T-helper 9 cell (primary cell): ENCODE results near the gene SFRP5.

ENCODE experiments used
- DNase-seq: peaks from one replicate; pipeline ENCODE4 v3.0.0-alpha.2; 2020

The SFRP5 gene

GRCh38 chr10:97734021-97734420 lies 37.8 kb downstream of the SFRP5 start:
- no peak for DNase-seq

DNA sequence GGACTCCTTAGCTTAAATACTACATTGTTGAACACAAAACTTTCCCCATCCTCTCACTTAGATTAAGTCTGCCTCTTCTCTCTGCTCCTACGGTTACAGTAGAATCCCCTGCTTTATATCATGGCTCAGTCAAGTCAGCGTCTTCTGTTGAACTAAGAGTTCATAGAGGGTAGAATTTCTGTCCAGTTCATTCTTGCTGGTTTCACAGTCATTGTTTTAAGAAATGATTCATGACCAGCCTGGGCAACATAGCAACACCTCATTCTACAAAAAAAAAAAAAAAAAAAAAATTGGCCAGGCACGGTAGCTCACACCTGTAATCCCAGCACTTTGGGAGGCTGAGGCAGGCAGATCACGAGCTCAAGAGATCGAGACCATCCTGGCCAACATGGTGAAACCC lies 38.5 kb downstream of the SFRP5 start:
- no peak for DNase-seq

DNA sequence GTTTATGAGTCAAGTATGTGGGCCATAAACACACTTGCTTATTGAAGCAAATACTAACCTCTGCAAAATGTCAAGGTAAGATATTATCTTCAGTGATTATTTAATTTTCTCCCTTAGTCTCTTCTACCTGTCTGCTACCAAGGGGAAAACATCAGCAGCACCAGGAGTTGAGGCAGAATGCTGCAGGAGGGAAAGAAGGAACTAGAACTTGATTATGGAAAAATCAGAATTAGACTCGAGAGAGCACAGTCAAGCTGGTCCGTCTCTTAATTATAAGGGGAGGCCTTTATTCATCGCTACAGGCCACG lies 39.8 kb downstream of the SFRP5 start:
- DNase-seq = no peak

- DNase-seq = peak; percentile 52
Observed at GRCh38 chr10:97731346-97732051, 40.3 kb downstream of the SFRP5 start.

GRCh38 chr10:97729014-97729413 lies 42.8 kb downstream of the SFRP5 start:
- DNase-seq = no peak

GRCh38 chr10:97726636-97727178 lies 45.1 kb downstream of the SFRP5 start:
- DNase-seq = no peak

DNA sequence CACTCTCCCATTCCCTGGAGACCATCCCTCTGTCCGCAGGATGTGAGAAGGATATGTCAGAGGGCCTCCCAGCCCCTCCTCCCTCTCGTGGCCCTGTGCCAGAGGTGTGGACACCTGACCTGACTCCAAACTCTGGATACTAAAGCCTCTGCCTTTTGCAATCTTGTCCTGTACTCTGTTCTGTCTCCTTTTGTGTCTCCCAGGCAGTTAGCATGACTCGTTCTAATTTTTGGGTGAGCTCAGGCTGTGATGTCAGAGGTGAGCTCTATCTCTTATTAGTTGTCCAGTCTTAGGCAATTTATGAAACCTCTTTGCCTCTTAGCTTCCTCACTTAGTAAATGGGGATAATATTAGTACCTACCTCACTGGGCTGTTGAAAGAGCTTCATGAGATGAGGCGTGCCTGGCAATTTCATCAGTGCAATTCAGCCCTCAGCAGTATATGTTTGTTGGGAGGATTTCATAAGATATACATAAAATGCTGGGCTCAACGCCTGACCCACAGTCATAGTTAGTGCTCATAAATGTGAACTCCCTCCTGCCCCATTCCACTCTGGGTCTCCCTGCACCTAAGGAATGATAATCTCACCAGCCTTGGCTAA lies 47.4 kb downstream of the SFRP5 start:
- DNase-seq = no peak

GRCh38 chr10:97723001-97723400 lies 48.8 kb downstream of the SFRP5 start:
- no peak for DNase-seq

DNA sequence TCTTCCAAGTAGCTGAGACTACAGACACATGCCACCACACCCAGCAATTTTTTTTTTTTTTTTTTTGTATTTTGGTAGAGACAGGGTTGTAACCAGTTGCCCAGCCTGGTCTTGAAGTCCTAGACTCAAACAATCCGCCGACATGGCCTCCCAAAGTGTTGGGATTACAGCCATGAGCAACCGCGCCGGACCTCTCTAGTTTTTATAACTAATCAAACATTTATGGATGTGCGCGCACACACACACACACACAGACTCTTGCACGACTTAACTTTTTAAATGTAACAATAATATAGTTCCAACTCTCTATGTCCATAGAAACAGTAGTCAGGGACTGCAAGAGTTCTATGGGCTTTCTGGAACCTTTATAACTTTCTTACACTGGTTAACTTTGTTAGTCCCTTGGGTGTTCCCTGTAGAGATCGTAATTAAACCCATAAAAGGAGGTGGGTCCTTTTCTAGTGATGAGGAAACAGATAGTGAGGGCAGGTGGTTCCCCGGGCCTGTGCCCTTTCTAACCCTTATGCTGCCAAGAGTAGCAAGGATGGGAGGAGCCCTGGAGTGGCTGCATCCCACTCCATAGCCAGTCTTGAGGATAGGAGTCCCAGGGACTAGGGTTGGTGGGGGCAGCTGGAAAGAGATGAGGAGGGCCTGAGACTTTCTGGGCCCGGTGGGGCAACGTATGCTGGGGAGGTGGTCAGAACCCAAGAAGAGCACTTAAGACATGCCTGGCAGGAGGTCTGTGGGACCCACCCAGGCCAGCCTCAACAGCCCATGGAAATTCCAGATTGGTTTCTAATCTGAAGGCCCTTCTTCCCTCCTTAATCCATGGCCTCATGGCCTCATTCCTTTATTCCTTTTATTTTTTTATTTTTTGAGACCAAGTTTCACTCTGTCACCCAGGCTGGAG lies 49.7 kb downstream of the SFRP5 start:
- no peak for DNase-seq

GRCh38 chr10:97719602-97720001 lies 52.2 kb downstream of the SFRP5 start:
- no peak for DNase-seq

DNA sequence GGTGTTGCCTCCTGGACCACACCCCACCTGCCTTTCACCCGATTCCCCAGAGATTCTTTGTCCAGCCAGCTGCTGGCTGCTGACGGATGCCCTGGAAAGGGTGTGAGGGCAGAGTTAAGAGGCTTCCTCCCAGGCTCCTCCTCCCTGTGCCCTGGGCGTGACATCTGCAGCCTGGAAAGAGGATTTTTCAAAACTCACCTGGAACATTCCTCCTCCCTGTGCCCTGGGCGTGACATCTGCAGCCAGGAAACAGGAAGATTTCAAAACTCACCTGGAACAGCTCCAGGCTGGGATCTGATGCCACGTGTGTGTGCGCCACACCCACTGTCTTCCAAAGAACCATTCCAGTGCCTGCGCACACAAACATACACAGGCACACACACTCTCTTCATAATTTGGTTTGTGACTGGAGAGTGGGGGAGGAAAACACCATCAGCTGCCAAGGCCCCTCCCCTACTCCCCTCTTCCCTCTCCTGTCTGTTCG lies 53.1 kb downstream of the SFRP5 start:
- no peak for DNase-seq

- no peak for DNase-seq
Observed at GRCh38 chr10:97718178-97718577, 53.6 kb downstream of the SFRP5 start.

- DNase-seq = no peak
Observed at GRCh38 chr10:97717627-97718026, 54.2 kb downstream of the SFRP5 start.
